Kidney capillary endothelial cell (primary cell): ENCODE results near the gene VMO1.
"Not testable (repeated sequence)": the region's sequence is repeated elsewhere in the genome, so short reads cannot be mapped to it uniquely, and the experiment has no call there.

Experiments
- DNase-seq: peaks from one replicate; pipeline ENCODE4 v3.0.0-alpha.2; 2018; ENCODE audit warnings: low spot score

Gene VMO1

GRCh38 chr17:4786106-4786511 is at the start of gene VMO1:
TSS of gene VMO1 (minus strand) at chr17:4786364. CDS start at chr17:4786352, 12 bp downstream.
- DNase-seq = no peak

GRCh38 chr17:4834681-4835020 is 48.5 kb upstream of the VMO1 start:
- no peak for DNase-seq

- no peak for DNase-seq
Observed at GRCh38 chr17:4833941-4834680, 47.9 kb upstream of the VMO1 start.

DNA sequence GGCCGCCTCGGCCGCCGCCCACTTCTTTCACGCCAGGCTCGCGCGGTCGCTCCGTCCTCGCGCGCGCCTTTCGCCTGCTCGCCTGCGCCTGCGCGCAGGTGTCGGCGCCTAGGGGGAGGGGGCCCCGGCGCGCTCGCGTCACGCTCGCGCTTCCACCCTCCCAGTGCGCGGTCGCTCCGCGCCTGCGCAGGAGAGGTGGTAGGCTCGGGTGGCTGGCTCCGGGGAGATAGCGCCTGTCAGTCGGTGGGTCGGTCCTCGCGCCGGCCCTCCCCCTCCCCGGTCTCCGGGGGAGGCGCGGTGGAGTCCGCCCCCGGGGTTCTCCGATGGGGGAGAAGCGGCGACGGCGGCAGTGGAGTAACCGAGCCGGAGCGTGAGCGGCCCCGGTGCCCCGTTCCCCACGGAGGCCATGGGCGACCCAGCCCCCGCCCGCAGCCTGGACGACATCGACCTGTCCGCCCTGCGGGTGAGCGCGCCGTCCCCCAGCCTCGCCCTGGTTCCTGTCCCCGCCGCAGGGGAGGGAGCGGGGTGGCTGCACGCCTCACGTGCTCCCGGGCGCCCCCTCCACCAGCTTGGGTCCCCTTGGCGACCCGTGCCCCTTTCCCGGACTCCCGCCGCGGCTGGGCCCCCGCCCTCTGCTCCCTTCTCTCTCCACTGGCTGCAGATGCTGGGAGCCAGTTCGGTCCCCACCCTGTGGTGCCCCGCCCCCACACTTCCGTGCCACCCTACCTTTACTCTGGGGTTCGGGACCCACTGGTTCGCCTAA is 47.2 kb upstream of the VMO1 start, which contains the start of gene MINK1:
Gene MINK1 (plus strand): TSS at position 163 of the 763 bp plus-strand sequence. CDS start 244 bp downstream, at position 407.
- peak; percentile 86 for DNase-seq

GRCh38 chr17:4832829-4833177 is 46.6 kb upstream of the VMO1 start:
- DNase-seq = not testable (repeated sequence)

DNA sequence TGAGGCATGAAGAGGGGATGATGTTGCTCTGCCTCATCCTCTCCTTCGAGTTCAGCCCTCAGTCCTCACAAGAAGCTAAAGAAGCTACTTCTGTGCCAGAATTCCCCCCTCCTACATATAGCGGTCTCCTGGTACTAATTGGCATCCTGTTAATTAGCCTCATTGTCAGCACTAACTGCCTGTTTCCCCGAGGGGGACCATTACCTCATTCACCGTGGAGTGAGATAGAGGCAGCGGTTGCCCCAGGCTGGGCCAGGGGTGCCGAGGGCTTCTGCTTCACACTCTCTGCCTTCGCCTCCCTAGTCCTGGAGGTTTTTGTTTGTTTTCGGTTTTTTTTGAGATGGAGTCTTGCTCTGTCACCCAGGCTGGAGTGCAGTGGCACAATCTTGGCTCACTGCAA is 41.2 kb upstream of the VMO1 start:
- DNase-seq = no peak

- no peak for DNase-seq
Observed at GRCh38 chr17:4823373-4824089, 37.4 kb upstream of the VMO1 start.

DNA sequence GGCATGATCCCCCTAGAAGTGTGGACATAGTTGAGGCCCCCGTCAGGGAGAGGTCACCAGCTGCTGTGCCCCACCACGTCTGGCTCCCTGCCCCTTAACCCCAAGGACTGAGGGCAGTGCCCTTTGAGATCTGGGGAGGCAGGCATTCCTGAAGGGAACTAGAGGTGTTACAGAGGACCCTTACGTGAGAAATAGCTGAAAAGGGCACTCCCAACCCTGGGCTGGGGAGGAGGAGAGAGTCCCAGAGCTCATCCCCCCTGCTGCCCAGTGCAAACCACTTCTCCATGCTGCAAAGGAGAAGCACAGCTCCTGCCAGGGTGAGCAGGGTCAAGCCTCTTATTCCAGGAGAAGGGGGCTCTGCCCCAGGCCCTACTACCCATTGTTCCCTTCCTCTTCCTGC is 36.7 kb upstream of the VMO1 start:
- DNase-seq = no peak

- DNase-seq = no peak
Observed at GRCh38 chr17:4818276-4818675, 32.1 kb upstream of the VMO1 start.

GRCh38 chr17:4816826-4817225 is 30.7 kb upstream of the VMO1 start:
- no peak for DNase-seq

- no peak for DNase-seq
Observed at GRCh38 chr17:4815043-4815675, 29.0 kb upstream of the VMO1 start.

- no peak for DNase-seq
Observed at GRCh38 chr17:4812690-4813089, 26.5 kb upstream of the VMO1 start.

DNA sequence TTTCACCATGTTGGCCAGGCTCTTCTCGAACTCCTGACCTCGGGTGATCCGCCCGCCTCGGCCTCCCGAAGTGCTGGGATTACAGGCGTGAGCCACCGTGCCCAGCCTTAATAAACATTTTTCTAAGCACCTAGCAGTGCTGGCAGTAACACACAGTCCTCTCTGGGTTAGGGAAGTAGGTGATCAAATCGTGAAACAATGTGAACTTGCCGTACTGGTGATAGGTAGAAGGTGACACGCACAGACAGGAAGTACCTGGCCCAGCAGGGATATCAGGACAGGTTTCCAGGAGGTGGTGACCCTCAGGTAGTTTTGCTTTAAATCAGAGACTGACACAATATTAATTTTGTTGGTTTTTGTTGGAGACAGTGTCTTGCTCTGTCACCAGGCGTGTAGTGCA is 25.3 kb upstream of the VMO1 start:
- DNase-seq = no peak

DNA sequence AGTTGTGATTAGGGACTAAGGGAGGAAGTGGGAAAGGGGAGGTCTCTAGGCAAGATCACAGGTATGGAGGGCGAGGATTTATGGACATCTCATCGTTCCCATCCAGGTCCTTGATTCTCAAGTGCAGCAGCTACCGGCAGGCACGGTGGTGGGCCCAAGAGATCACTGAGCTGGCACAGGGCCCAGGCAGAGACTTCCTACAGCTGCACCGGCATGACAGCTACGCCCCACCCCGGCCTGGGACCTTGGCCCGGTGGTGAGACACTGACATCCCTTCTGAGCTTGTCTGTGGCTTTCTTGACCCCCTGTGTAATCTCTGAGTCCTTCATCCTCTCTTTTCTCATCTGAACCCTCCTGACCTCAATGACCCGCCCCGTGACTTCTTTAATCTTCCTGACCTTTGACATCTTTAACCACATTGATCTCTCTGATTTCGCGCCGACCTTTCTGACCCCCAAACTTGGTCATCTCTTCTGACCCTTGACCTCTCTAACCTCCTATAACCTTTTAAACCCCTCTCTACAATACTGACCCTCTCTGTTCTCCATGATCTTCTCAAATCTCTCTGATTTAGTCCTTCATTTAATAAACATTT is 24.6 kb upstream of the VMO1 start:
- DNase-seq = no peak

- no peak for DNase-seq
Observed at GRCh38 chr17:4808378-4808767, 22.2 kb upstream of the VMO1 start.

- DNase-seq = no peak
Observed at GRCh38 chr17:4807605-4808377, 21.6 kb upstream of the VMO1 start.

- DNase-seq = peak; percentile 77
Observed at GRCh38 chr17:4806777-4807604, 20.8 kb upstream of the VMO1 start, which contains the start of gene PLD2. TSS of gene PLD2 (plus strand) at chr17:4807152. CDS start at chr17:4807773, 621 bp downstream.

DNA sequence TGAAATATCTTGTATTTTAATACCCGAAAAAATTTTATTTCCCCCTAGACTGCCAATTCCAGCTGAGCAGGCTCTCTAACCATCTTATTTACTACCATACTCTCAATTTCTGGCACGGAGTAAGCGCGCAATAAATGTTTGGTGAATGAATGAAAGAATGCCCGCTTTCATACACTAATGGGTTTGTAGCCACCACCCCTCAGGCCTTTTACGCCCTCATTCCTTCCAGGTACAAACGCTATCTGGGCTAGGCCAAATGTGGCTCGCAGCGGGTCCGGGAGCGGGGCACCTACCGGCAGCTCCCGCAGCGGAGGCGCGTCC is 20.3 kb upstream of the VMO1 start:
- DNase-seq = no peak

GRCh38 chr17:4802228-4802627 is 16.1 kb upstream of the VMO1 start, which contains the start of gene C17orf114:
TSS of gene C17orf114 (minus strand) at chr17:4802328.
- no peak for DNase-seq

DNA sequence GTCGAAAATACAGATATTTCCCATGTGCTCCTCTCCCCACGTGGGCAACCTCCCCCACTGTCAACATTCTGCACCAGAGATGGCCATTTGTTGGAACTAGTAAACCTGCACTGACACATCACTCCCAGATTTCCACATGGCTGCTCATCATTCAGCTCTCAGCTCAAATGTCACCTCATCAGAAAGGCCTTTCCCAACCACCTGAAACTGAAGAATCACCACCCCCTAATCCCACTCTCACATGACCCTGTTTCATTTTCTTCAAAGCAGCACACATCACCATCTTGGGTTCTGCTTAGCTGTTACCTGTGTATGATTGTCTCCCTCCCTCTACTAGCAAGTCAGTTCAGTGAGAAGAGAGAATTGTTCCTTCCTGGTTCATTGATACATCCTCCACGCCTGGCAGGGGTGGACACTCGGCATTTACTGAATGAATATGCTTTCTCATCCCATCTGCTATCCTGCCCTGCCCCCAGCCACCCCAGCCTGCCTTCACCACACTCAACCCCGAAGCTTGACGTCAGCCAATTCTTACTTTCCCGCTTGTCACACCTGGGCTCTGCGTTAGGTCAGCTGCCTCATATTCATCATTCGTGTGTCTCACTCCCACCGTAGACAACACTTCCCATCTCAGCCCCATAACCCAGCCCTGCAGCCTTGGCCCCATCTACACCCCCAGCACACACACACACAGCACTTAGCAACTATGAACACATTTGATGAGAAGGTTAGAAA is 14.5 kb upstream of the VMO1 start:
- no peak for DNase-seq
